Neural cell (in vitro differentiated cells): ENCODE data around the gene KLF13.

ENCODE experiments used
- EZH2 ChIP-seq: fragments of 200-600, 300-800 bp; shearing (Covaris generic), sonication (generic); IDR thresholded peaks from 2 replicates; pipeline ENCODE4 v1.6.1; 2014; ENCODE audit warnings: antibody characterized with exemption, low read length, borderline replicate concordance, mild to moderate bottlenecking; ENCODE audit not compliant: insufficient read depth, poor library complexity, severe bottlenecking
- POLR2AphosphoS5 ChIP-seq: IDR thresholded peaks from 2 replicates; pipeline ENCODE4 v1.6.1; 2012
- RAD21 ChIP-seq: fragments of 450-650 bp; conservative IDR thresholded peaks from 2 replicates; pipeline ENCODE4 v1.6.1; 2014; ENCODE audit warnings: antibody characterized with exemption, mild to moderate bottlenecking, moderate library complexity
- TF ChIP-seq, protein P1 (sequence below): fragments of 450-650 bp; IDR thresholded peaks from 2 replicates; pipeline ENCODE4 v1.5.1; 2014; ENCODE audit warnings: antibody characterized with exemption, mild to moderate bottlenecking, moderate library complexity; ENCODE audit not compliant: poor library complexity, severe bottlenecking
- TF ChIP-seq, protein P2 (sequence below): IDR thresholded peaks from 2 replicates; pipeline ENCODE4 v1.6.1; 2012; ENCODE audit warnings: borderline replicate concordance

- TF ChIP-seq, protein P1, sequence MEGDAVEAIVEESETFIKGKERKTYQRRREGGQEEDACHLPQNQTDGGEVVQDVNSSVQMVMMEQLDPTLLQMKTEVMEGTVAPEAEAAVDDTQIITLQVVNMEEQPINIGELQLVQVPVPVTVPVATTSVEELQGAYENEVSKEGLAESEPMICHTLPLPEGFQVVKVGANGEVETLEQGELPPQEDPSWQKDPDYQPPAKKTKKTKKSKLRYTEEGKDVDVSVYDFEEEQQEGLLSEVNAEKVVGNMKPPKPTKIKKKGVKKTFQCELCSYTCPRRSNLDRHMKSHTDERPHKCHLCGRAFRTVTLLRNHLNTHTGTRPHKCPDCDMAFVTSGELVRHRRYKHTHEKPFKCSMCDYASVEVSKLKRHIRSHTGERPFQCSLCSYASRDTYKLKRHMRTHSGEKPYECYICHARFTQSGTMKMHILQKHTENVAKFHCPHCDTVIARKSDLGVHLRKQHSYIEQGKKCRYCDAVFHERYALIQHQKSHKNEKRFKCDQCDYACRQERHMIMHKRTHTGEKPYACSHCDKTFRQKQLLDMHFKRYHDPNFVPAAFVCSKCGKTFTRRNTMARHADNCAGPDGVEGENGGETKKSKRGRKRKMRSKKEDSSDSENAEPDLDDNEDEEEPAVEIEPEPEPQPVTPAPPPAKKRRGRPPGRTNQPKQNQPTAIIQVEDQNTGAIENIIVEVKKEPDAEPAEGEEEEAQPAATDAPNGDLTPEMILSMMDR = no peak
- TF ChIP-seq RAD21 (no peak), EZH2 (no peak), POLR2AphosphoS5 (no peak)
- TF ChIP-seq, protein P2, sequence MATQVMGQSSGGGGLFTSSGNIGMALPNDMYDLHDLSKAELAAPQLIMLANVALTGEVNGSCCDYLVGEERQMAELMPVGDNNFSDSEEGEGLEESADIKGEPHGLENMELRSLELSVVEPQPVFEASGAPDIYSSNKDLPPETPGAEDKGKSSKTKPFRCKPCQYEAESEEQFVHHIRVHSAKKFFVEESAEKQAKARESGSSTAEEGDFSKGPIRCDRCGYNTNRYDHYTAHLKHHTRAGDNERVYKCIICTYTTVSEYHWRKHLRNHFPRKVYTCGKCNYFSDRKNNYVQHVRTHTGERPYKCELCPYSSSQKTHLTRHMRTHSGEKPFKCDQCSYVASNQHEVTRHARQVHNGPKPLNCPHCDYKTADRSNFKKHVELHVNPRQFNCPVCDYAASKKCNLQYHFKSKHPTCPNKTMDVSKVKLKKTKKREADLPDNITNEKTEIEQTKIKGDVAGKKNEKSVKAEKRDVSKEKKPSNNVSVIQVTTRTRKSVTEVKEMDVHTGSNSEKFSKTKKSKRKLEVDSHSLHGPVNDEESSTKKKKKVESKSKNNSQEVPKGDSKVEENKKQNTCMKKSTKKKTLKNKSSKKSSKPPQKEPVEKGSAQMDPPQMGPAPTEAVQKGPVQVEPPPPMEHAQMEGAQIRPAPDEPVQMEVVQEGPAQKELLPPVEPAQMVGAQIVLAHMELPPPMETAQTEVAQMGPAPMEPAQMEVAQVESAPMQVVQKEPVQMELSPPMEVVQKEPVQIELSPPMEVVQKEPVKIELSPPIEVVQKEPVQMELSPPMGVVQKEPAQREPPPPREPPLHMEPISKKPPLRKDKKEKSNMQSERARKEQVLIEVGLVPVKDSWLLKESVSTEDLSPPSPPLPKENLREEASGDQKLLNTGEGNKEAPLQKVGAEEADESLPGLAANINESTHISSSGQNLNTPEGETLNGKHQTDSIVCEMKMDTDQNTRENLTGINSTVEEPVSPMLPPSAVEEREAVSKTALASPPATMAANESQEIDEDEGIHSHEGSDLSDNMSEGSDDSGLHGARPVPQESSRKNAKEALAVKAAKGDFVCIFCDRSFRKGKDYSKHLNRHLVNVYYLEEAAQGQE = no peak
Measured at GRCh38 chr15:31329640-31330010, 3.0 kb downstream of the KLF13 start.
